ENCODE measurements around the gene EEIG1. TPM values are rescaled to one million over a fixed set of nuclear protein-coding genes. Genes with fewer than 3 reads are reported as not detected.
"Not testable (repeated sequence)": the region's sequence is repeated elsewhere in the genome, so short reads cannot be mapped to it uniquely, and the experiment has no call there.

Gene EEIG1
- total RNA-seq, 1 experiment from 2014 or later: 17.5 TPM

- Mint-ChIP-seq H3K4me1 (ENCODE audit: insufficient read depth, unreplicated experiment) (peaks cover 8% of the 10 kb centered on the region), H3K27me3 (ENCODE audit: insufficient read depth, unreplicated experiment) (no peaks in the 10 kb centered on the region), H3K36me3 (ENCODE audit: insufficient read depth, unreplicated experiment) (no peaks in the 10 kb centered on the region), H3K4me3 (ENCODE audit: unreplicated experiment) (no peak overlapping the region), H3K9me3 (ENCODE audit: unreplicated experiment) (no peaks in the 10 kb centered on the region), H3K27ac (ENCODE audit: low read depth, unreplicated experiment) (no peak overlapping the region)
- no peak for TF ChIP-seq CTCF (IDR thresholded peaks at IDR 0.05; ENCODE audit: unreplicated experiment)
- no peak for DNase-seq (ENCODE audit: unreplicated experiment)
- CTCF ChIA-PET: interaction anchor here (0.6 to 3.2 kb wide), 4 partner anchors 9 to 255 kb away, joined by 3 to 25 read pairs (median 10); no protein-coding TSS in a partner anchor
- intact Hi-C loops (cut with micrococcal nuclease): no loop called here
- no TSS peak for BruUV-seq (replicated peaks)
- POLR2A ChIA-PET: no interaction called here
Measured at GRCh38 chr9:128026255-128026772, 45.5 kb upstream of the EEIG1 start.

GRCh38 chr9:128025736-128026135 lies 44.9 kb upstream of the EEIG1 start:
- ChIA-PET POLR2A (interaction anchor here (0.6 kb wide), 1 partner anchor 61 kb away, joined by 3 read pairs; no protein-coding TSS in a partner anchor), CTCF (interaction anchor here (0.6 to 3.2 kb wide), 5 partner anchors 10 to 255 kb away, joined by 3 to 25 read pairs (median 4); no protein-coding TSS in a partner anchor)
- Mint-ChIP-seq H3K9me3 (ENCODE audit: unreplicated experiment) (no peaks in the 10 kb centered on the region), H3K36me3 (ENCODE audit: insufficient read depth, unreplicated experiment) (no peaks in the 10 kb centered on the region), H3K27ac (ENCODE audit: low read depth, unreplicated experiment) (no peak overlapping the region), H3K4me3 (ENCODE audit: unreplicated experiment) (no peak overlapping the region), H3K27me3 (ENCODE audit: insufficient read depth, unreplicated experiment) (no peaks in the 10 kb centered on the region), H3K4me1 (ENCODE audit: insufficient read depth, unreplicated experiment) (peaks cover 8% of the 10 kb centered on the region)
- TF ChIP-seq CTCF (IDR thresholded peaks at IDR 0.05; ENCODE audit: unreplicated experiment): no peak
- intact Hi-C loops (cut with micrococcal nuclease): no loop called here
- no TSS peak for BruUV-seq (replicated peaks)
- DNase-seq (ENCODE audit: unreplicated experiment): no peak

- H3K9me3 Mint-ChIP-seq (ENCODE audit: unreplicated experiment): no peaks in the 10 kb centered on the region
- no peak for DNase-seq (ENCODE audit: unreplicated experiment)
- H3K4me1 Mint-ChIP-seq (ENCODE audit: insufficient read depth, unreplicated experiment): peaks cover 8% of the 10 kb centered on the region
- H3K27ac Mint-ChIP-seq (ENCODE audit: low read depth, unreplicated experiment): no peak overlapping the region
- no TSS peak for BruUV-seq (replicated peaks)
- TF ChIP-seq CTCF (IDR thresholded peaks at IDR 0.05; ENCODE audit: unreplicated experiment): no peak
- intact Hi-C loops (cut with micrococcal nuclease): no loop called here
- POLR2A ChIA-PET: interaction anchor here (0.6 kb wide), 1 partner anchor 60 kb away, joined by 3 read pairs; no protein-coding TSS in a partner anchor
- no peaks in the 10 kb centered on the region for H3K27me3 Mint-ChIP-seq (ENCODE audit: insufficient read depth, unreplicated experiment)
- CTCF ChIA-PET: interaction anchor here (0.5 to 3.2 kb wide), 7 partner anchors 11 to 762 kb away, joined by 3 to 25 read pairs (median 3); no protein-coding TSS in a partner anchor
- no peak overlapping the region for H3K4me3 Mint-ChIP-seq (ENCODE audit: unreplicated experiment)
- H3K36me3 Mint-ChIP-seq (ENCODE audit: insufficient read depth, unreplicated experiment): no peaks in the 10 kb centered on the region
Measured at GRCh38 chr9:128024761-128025308, 44.0 kb upstream of the EEIG1 start.

GRCh38 chr9:128023671-128024070 lies 42.9 kb upstream of the EEIG1 start:
- H3K4me1 Mint-ChIP-seq (ENCODE audit: insufficient read depth, unreplicated experiment); H3K4me3 Mint-ChIP-seq (ENCODE audit: unreplicated experiment); H3K27ac Mint-ChIP-seq (ENCODE audit: low read depth, unreplicated experiment); H3K27me3 Mint-ChIP-seq (ENCODE audit: insufficient read depth, unreplicated experiment); DNase-seq (ENCODE audit: unreplicated experiment); BruUV-seq (replicated peaks); H3K36me3 Mint-ChIP-seq (ENCODE audit: insufficient read depth, unreplicated experiment); POLR2A ChIA-PET; H3K9me3 Mint-ChIP-seq (ENCODE audit: unreplicated experiment); intact Hi-C loops (cut with micrococcal nuclease): not testable (repeated sequence)
- CTCF ChIA-PET: interaction anchor here (4.5 kb wide), 1 partner anchor 12 kb away, joined by 21 read pairs; no protein-coding TSS in a partner anchor
